ENCODE measurements around the gene ADAMTSL3.
"Not testable (repeated sequence)": the region's sequence is repeated elsewhere in the genome, so short reads cannot be mapped to it uniquely, and the experiment has no call there.

The ADAMTSL3 gene

DNA sequence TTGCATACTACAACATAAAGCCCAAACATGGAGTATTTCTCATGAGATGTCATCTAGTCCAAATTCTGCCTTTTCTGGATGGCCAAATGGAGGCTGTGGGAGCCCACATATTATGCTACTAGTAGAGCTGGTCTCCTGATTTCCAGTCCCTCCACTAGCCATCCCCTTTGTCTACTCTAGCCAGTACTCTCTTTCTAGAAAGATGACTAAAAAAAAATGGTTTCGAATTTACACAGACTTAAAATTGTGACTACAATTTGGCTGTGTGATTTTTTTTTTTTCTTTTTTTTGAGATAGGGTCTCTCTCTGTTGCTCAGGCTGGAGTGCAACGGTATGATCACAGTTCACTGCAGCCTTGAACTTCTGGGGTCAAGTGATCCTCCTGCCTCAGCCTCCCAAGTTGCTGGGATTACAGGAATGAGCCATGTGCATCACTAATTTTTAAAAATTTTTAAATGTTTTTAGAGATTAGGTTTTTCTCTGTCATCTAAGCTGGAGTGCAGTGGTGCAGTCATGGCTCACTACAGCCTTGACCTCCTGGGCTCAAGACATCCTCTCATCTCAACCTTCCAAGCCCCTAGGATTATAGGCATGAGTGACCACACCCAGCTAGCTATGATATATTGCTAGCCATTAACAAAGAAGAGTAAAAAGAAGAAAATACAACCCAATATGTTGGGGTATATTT lies 273.9 kb downstream of the ADAMTSL3 start:
- DNase-seq (ENCODE audit: low read depth): no peak

DNA sequence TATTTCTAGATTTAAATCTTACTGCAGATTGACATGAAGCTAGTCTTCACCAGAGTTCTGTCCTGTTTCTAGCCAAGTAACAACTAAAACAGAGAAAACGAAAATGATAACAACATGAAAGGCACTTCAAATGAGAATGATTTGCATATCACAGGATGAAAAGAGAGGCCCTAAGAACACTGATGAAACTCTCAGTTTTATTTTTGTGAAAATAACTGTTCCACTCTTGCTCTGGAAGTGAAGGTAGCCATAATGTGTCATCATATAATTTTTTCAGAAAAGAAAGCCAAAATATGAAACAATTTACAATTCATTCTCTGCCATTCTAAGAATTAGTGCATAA lies 274.4 kb downstream of the ADAMTSL3 start:
- no peak for DNase-seq (ENCODE audit: low read depth)

GRCh38 chr15:83928878-83929418 lies 275.0 kb downstream of the ADAMTSL3 start:
- no peak for DNase-seq (ENCODE audit: low read depth)

DNA sequence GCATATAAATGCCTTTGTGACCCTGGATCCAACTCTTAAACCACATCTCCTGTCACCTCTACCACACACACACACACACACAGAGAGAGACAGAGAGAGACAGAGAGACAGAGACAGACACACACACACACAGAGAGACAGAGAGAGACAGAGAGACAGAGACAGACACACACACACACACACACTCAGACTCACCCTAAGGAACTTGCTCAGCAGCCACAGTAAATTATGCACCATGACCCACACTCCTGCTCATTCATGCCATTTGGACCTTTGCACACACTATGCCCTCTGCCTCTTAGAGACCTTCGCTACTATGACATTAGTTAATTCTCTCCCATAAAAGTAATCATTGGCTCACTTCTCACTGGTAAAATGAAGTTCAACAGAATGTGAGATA lies 275.7 kb downstream of the ADAMTSL3 start:
- DNase-seq (ENCODE audit: low read depth): no peak

- no peak for DNase-seq (ENCODE audit: low read depth)
These were observed 276.7 kb downstream of the ADAMTSL3 start for GRCh38 chr15:83930392-83931212.

DNA sequence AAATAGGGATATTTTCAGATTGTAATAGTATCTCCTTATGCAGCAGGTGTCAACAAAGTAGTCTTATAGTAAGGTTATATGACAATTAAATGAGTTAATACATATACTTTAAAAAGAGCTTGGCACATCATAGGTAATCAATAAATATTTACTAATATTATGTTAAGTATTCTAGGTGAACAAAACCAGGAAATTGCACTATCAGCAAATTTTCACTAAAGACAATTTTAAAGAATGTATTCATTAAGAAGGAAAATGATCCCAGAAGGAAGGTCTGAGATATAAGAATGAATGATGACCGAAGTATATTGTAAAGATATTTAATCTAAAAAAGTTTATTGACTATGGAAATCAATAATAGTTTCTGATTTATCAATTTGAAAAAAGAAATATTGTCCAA lies 281.9 kb downstream of the ADAMTSL3 start:
- no peak for DNase-seq (ENCODE audit: low read depth)

DNA sequence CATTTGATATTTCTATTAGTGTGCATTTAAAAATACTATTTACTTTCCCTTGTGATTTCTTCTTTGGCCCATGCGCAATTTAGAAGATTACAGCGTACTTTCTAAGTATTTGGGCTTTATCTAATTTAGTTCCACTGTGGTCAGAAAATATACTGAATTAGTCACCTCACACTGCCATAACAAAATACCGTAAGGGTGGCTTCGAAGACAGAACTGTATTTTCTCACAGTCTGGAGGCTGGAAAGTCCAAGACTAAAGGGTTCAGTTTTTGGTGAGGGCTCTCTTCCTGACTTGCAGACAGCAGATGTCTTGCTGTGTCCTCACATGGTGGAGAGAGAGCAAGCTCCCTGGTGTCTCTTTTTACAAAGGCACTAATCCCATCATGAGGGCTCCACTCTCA lies 286.2 kb downstream of the ADAMTSL3 start:
- DNase-seq (ENCODE audit: low read depth): no peak

- DNase-seq (ENCODE audit: low read depth): no peak
These were observed 289.1 kb downstream of the ADAMTSL3 start for GRCh38 chr15:83943043-83943442.

GRCh38 chr15:83943849-83944404 lies 290.0 kb downstream of the ADAMTSL3 start:
- DNase-seq (ENCODE audit: low read depth): no peak

GRCh38 chr15:83947156-83947555 lies 293.2 kb downstream of the ADAMTSL3 start:
- DNase-seq (ENCODE audit: low read depth): no peak

DNA sequence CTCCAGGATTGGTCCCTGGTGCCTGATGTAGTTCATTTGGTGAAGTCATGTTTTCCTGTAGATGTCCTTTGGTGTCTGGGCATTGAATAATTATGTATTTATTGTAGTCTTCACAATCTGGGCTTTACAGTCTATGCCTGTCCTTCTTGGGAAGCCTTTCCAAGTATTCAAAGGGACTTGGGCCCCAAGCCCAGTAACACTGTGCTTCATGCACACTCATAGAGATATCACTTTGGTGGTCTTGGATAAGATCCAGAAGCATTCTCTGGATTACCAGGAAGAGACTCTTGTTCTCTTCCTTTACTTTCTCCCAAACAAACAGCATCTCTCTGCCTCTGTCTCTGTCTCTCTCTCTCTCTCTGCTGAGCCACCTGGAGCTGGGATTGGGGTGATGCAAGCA lies 300.6 kb downstream of the ADAMTSL3 start:
- no peak for DNase-seq (ENCODE audit: low read depth)

DNA sequence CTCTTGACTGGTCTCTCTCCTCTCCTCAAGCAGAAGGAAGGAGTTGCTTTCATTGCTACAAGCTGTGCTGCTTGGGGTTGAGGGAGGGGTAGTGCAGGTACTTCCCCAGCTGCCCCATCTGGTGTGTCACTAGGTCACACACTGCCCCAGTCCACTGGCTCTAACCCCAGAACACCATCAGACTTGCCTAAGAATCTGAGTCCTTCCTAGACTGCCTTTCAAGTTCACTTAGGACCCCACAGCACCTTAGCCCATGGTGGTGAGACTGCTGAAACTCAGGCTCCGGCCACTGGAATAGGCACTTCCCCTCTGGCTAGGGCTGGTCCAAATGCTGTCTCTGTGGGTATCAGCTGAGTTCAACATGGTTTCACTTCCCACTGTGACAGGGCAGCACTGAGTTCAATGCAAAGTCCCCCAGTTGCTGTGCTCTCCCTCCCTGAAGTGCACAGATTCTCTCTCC lies 301.9 kb downstream of the ADAMTSL3 start:
- DNase-seq (ENCODE audit: low read depth): no peak

- no peak for DNase-seq (ENCODE audit: low read depth)
These were observed 303.0 kb downstream of the ADAMTSL3 start for GRCh38 chr15:83956887-83957286.

- DNase-seq (ENCODE audit: low read depth): no peak
These were observed 305.6 kb downstream of the ADAMTSL3 start for GRCh38 chr15:83959477-83959876.

- no peak for DNase-seq (ENCODE audit: low read depth)
These were observed 306.4 kb downstream of the ADAMTSL3 start for GRCh38 chr15:83960192-83960829.

GRCh38 chr15:83961311-83961710 lies 307.4 kb downstream of the ADAMTSL3 start:
- no peak for DNase-seq (ENCODE audit: low read depth)

- not testable (repeated sequence) for DNase-seq (ENCODE audit: low read depth)
These were observed 311.0 kb downstream of the ADAMTSL3 start for GRCh38 chr15:83964967-83965366.

GRCh38 chr15:83970295-83970890 lies 316.5 kb downstream of the ADAMTSL3 start:
- no peak for DNase-seq (ENCODE audit: low read depth)

DNA sequence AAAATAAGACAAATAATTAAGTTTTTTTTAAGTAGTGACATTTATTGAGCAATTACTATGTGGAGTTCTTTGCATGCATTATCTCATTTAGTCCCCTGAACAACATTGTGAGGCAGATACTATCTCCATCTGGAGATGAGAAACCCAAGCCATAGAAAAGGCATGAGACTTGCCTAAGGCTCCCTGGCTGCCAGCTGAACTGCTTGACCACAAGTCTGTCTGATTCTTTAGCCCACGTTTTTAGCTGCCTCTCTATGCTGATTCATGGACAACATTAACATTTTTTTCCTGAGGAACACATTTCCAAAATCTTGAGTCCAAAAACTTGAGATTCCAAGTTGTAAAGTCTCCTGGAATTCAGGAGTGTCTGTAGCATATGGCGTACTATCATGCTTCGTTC lies 318.1 kb downstream of the ADAMTSL3 start:
- no peak for DNase-seq (ENCODE audit: low read depth)

DNA sequence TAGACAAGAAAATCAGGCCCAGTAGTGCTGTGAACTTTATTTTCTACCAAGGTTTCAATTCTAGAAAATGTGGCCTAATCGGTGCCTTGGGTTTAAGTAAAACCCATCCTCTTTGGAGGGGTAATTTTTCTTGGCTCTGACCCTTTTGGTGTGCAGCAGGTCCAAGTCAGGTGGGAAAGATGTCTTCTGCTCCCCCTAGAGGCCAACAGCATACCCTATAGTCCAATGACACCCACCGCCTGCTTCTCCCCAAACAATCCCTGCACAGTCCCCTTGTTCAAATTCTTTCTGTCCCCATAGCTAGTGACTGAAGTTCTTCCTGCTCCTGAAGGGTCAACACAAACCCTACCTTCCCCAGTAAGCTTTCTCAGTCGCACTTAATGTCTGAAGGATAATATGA lies 319.9 kb downstream of the ADAMTSL3 start:
- DNase-seq (ENCODE audit: low read depth): no peak

- no peak for DNase-seq (ENCODE audit: low read depth)
These were observed 324.1 kb downstream of the ADAMTSL3 start for GRCh38 chr15:83977992-83978391.

DNA sequence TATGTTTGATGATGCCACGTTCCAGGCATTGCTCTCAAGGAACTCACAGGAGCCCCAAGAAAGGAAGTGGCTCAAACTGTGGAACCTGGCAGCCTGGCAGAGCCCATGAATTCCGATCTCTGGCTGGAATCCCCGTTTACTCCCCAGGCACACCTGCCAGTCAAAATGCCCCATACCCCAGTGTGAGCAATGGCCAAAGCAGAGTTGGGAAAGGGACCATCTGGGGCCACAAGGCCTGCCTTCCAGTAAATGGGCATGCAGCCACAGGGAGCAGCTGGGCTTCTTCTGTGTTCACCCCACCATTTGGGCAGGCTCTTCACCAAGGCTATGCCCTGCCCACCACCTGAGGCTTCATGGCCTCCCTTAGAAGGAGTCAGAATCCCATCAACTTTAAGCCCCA lies 324.7 kb downstream of the ADAMTSL3 start:
- no peak for DNase-seq (ENCODE audit: low read depth)

Data from stimulated activated CD8-positive, alpha-beta memory T cell treated with anti-CD3 and anti-CD28 coated beads, Interleukin-7, amount 100 ng/mL, for 24 hours (primary cell).